HepG2 (cell line): ENCODE measurements around the gene GRPEL2. TPM values are rescaled to one million over a fixed set of nuclear protein-coding genes. Genes with fewer than 3 reads are reported as not detected.

Experiments
- ERF ChIP-seq: IDR thresholded peaks from 2 replicates; pipeline ENCODE4 v1.6.1; 2018; ENCODE audit warnings: missing biosample characterization, missing genetic modification reagents
- FOXA1 ChIP-seq, 2 experiments: fragments of 450-650 bp in 1 of 2; sonication (generic) in 1 of 2; formaldehyde crosslinking in 1 of 2; IDR thresholded peaks; 2 replicates each; pipeline versions ENCODE4 v1.4.0 to v1.6.1; 2016 to 2020; ENCODE audit warnings: missing genetic modification reagents in 1 of 2
- IRF2 ChIP-seq: IDR thresholded peaks from 2 replicates; pipeline ENCODE4 v1.6.1; 2018; ENCODE audit warnings: missing genetic modification reagents, missing compliant biosample characterization
- NR1H2 ChIP-seq: sonication (generic); formaldehyde crosslinking; IDR thresholded peaks from 2 replicates; pipeline ENCODE4 v1.8.1; 2022; ENCODE audit warnings: low read depth, missing genetic modification reagents, borderline replicate concordance
- POLR2AphosphoS2 ChIP-seq: IDR thresholded peaks from 2 replicates; pipeline ENCODE4 v1.6.1; 2011; ENCODE audit warnings: low read depth, low read length, improper control_type of control experiment
- PRDM10 ChIP-seq: sonication (generic); formaldehyde crosslinking; IDR thresholded peaks from 2 replicates; pipeline ENCODE4 v1.4.0; 2020; ENCODE audit warnings: low read depth, missing genetic modification reagents
- RARA ChIP-seq: IDR thresholded peaks from 2 replicates; pipeline ENCODE4 v1.6.1; 2016; ENCODE audit warnings: missing genetic modification reagents, missing compliant biosample characterization
- SETDB1 ChIP-seq: sonication (generic); formaldehyde crosslinking; IDR thresholded peaks from 2 replicates; pipeline ENCODE4 v1.5.1; 2020; ENCODE audit warnings: missing genetic modification reagents, mild to moderate bottlenecking, borderline replicate concordance
- ZFP91 ChIP-seq: sonication (generic); formaldehyde crosslinking; IDR thresholded peaks from 2 replicates; pipeline ENCODE4 v1.9.0; 2022; ENCODE audit warnings: missing genetic modification reagents, mild to moderate bottlenecking, borderline replicate concordance
- ZMAT3 ChIP-seq: sonication (generic); formaldehyde crosslinking; conservative IDR thresholded peaks from 2 replicates; pipeline ENCODE4 v1.7.0; 2021; ENCODE audit warnings: missing genetic modification reagents
- ZNF781 ChIP-seq: sonication (generic); formaldehyde crosslinking; IDR thresholded peaks from 2 replicates; pipeline ENCODE4 v1.5.1; 2020; ENCODE audit warnings: borderline replicate concordance, mild to moderate bottlenecking, missing genetic modification reagents; ENCODE audit errors: not compliant biosample characterization
- ZSCAN9 ChIP-seq: IDR thresholded peaks from 2 replicates; pipeline ENCODE4 v1.6.1; 2016; ENCODE audit warnings: borderline replicate concordance
- polyA plus RNA-seq, 8 experiments: library from polyadenylated mRNA; depleted of rRNA in 3 of 8; stranded (reverse) in 7 of 8; unstranded in 1 of 8; fragments of >200 nt; fragmentation: Illumina TruSeq in 4 of 8; extraction: Trizol in 4 of 8; gene quantifications; 2 replicates each; pipeline versions ENCODE4 v1.2.1 to v1.2.3, GENCODE V29; 2011 to 2016; ENCODE audit warnings: low read depth in 4 of 8, missing spikeins in 1 of 8, mixed read lengths in 1 of 8; ENCODE audit not compliant: insufficient read depth in 1 of 8
- total RNA-seq, 5 experiments: library from RNA; depleted of rRNA; stranded (reverse); fragments of >200 nt; fragmentation: Illumina TruSeq; extraction: Trizol; gene quantifications; 2 replicates each; pipeline ENCODE4 v1.2.3, GENCODE V29; 2016; ENCODE audit warnings: low read depth in 1 of 5
- TF ChIP-seq, protein P1 (sequence below): sonication (generic); formaldehyde crosslinking; IDR thresholded peaks from 2 replicates; pipeline ENCODE4 v1.4.0; 2020; ENCODE audit warnings: mild to moderate bottlenecking, low read depth, missing genetic modification reagents
- TF ChIP-seq, protein P2 (sequence below): IDR thresholded peaks from 2 replicates; pipeline ENCODE4 v1.6.1; 2016; ENCODE audit warnings: low read depth, borderline replicate concordance
- TF ChIP-seq, protein P3 (sequence below): sonication (generic); formaldehyde crosslinking; IDR thresholded peaks from 2 replicates; pipeline ENCODE4 v1.4.0; 2020; ENCODE audit warnings: missing genetic modification reagents

The GRPEL2 gene
- total and polyA plus RNA-seq, 2 of the 13 experiments (the other 11 are each of a cell fraction or from before 2014, with no cell fraction given) = 13.1 to 16.6 TPM

DNA sequence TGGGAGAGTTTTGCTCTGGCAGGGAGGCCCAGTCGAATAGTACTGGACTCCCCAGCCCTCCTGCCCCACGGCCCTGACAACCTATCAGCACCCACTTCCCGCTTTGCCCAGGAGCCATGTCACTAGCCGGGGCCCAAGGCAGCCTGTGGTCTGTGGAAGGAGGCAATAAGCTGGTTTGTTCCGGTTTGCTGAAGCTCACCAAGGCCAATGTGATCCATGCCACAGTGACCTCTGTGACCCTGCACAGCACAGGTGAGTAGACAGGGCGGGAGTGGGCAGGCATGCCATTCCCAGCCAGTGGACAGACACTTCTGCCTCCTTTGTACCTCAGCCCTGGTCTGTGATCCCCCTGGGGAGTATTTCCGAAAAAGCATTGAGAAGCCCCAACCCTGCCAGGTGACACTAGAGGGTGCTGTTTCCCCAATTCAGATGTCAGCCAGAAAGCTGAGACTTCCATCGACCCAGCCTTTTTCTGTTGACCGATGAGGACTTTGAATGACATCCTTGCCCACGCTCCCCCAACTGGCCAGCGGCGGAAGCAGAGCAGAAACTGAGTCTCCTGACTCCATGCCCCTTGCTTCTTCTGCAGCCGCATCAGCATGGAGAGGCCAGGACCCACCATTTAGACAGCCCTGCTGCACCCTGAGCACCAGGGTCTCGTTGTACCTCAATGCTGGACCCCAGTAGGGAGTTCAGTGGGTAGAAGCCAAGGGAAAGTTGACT, 22.1 kb downstream of the GRPEL2 start (continued):
- TF ChIP-seq PRDM10 (CRISPR knock-in tag) = 0 out of 2 replicates have a peak, but pooled peaks have one; percentile 37
- TF ChIP-seq, protein P1, sequence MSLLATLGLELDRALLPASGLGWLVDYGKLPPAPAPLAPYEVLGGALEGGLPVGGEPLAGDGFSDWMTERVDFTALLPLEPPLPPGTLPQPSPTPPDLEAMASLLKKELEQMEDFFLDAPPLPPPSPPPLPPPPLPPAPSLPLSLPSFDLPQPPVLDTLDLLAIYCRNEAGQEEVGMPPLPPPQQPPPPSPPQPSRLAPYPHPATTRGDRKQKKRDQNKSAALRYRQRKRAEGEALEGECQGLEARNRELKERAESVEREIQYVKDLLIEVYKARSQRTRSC (CRISPR knock-in tag) = no peak
- no peak; the same call in 1 of the 2 replicates for TF ChIP-seq RARA (CRISPR knock-in tag)
- no peak; the same call in 1 of the 2 replicates for TF ChIP-seq ZFP91 (CRISPR knock-in tag)
- no peak for TF ChIP-seq ZMAT3 (CRISPR knock-in tag)
- TF ChIP-seq ZNF781 (CRISPR knock-in tag) = no peak
- TF ChIP-seq, protein P2, sequence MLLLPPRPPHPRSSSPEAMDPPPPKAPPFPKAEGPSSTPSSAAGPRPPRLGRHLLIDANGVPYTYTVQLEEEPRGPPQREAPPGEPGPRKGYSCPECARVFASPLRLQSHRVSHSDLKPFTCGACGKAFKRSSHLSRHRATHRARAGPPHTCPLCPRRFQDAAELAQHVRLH (CRISPR knock-in tag) = peak; percentile 66; the same call in 1 of the 2 replicates
- no peak for TF ChIP-seq POLR2AphosphoS2
- no peak for TF ChIP-seq FOXA1 (IDR thresholded peaks at IDR 0.05)
- peak; percentile 72 for TF ChIP-seq FOXA1 (CRISPR knock-in tag; IDR thresholded peaks at IDR 0.05)
- peak; percentile 45; the same call in 1 of the 2 replicates for TF ChIP-seq IRF2 (CRISPR knock-in tag)
- no peak for TF ChIP-seq SETDB1 (CRISPR knock-in tag)
- TF ChIP-seq, protein P3, sequence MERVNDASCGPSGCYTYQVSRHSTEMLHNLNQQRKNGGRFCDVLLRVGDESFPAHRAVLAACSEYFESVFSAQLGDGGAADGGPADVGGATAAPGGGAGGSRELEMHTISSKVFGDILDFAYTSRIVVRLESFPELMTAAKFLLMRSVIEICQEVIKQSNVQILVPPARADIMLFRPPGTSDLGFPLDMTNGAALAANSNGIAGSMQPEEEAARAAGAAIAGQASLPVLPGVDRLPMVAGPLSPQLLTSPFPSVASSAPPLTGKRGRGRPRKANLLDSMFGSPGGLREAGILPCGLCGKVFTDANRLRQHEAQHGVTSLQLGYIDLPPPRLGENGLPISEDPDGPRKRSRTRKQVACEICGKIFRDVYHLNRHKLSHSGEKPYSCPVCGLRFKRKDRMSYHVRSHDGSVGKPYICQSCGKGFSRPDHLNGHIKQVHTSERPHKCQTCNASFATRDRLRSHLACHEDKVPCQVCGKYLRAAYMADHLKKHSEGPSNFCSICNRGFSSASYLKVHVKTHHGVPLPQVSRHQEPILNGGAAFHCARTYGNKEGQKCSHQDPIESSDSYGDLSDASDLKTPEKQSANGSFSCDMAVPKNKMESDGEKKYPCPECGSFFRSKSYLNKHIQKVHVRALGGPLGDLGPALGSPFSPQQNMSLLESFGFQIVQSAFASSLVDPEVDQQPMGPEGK (CRISPR knock-in tag) = 0 out of 2 replicates have a peak, but pooled peaks have one; percentile 69
- peak; percentile 81; the same call in 1 of the 2 replicates for TF ChIP-seq ZSCAN9
- 0 out of 2 replicates have a peak, but pooled peaks have one; percentile 54 for TF ChIP-seq ERF
- no peak for TF ChIP-seq NR1H2 (CRISPR knock-in tag)
